ENCODE results near the gene CEP126.

The CEP126 gene

GRCh38 chr11:101974771-101975170 lies 60.0 kb downstream of the CEP126 start (continued):
- no peak for TF ChIP-seq TSHZ1 (tag by site-specific recombination; IDR thresholded peaks at IDR 0.05; ENCODE audit: borderline replicate concordance)
- TF ChIP-seq ZNF548 (tag by site-specific recombination; IDR thresholded peaks at IDR 0.05), result no peak
- no peak for TF ChIP-seq INSM2 (tag by site-specific recombination; IDR thresholded peaks at IDR 0.05)
- no peak for TF ChIP-seq ZNF670 (tag by site-specific recombination; IDR thresholded peaks at IDR 0.05; ENCODE audit: low read depth)
- no peak for TF ChIP-seq ZNF302 (tag by site-specific recombination; IDR thresholded peaks at IDR 0.05; ENCODE audit: low read depth)
- no peak for TF ChIP-seq ZNF223 (tag by site-specific recombination; IDR thresholded peaks at IDR 0.05)
- no peak for TF ChIP-seq ZNF600 (tag by site-specific recombination; IDR thresholded peaks at IDR 0.05)
- no peak for TF ChIP-seq ZNF488 (tag by site-specific recombination; IDR thresholded peaks at IDR 0.05)
- TF ChIP-seq, protein P1, sequence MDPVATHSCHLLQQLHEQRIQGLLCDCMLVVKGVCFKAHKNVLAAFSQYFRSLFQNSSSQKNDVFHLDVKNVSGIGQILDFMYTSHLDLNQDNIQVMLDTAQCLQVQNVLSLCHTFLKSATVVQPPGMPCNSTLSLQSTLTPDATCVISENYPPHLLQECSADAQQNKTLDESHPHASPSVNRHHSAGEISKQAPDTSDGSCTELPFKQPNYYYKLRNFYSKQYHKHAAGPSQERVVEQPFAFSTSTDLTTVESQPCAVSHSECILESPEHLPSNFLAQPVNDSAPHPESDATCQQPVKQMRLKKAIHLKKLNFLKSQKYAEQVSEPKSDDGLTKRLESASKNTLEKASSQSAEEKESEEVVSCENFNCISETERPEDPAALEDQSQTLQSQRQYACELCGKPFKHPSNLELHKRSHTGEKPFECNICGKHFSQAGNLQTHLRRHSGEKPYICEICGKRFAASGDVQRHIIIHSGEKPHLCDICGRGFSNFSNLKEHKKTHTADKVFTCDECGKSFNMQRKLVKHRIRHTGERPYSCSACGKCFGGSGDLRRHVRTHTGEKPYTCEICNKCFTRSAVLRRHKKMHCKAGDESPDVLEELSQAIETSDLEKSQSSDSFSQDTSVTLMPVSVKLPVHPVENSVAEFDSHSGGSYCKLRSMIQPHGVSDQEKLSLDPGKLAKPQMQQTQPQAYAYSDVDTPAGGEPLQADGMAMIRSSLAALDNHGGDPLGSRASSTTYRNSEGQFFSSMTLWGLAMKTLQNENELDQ (tag by site-specific recombination; IDR thresholded peaks at IDR 0.05; ENCODE audit: low read depth), result no peak
- no peak for TF ChIP-seq ZNF596 (tag by site-specific recombination; IDR thresholded peaks at IDR 0.05)
- no peak for TF ChIP-seq SETDB1 (IDR thresholded peaks at IDR 0.05; ENCODE audit: insufficient read length, low read length)

DNA sequence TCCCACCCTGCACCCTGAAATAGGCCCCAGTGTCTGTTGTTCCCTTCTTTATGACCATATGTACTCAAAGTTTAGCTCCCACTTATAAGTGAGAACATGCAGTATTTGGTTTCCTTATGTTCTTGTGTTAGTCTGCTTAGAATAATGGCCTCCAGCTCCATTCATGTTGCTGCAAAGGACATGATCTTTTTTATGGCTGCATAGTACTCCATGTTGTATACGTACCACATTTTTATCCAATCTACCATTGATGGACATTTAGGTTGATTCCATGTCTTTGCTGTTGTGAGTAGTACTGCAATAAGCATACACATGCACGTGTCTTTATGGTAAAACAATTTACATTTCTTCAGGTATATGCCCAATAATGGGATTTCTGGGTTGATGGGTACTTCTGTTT lies 60.9 kb downstream of the CEP126 start:
- ChIA-PET POLR2A (no interaction called here), CTCF (no interaction called here)

More for the DNA sequence above, 60.9 kb downstream of the CEP126 start:
- H3K9me3 ChIP-seq (ENCODE audit: control insufficient read depth, insufficient read depth, low read depth, low read length), result no peaks in the 10 kb centered on the region
- TF ChIP-seq ZNF175 (tag by site-specific recombination; IDR thresholded peaks at IDR 0.05), result no peak
- no peak for TF ChIP-seq ZNF530 (tag by site-specific recombination; IDR thresholded peaks at IDR 0.05; ENCODE audit: low read depth)
- no peak for TF ChIP-seq FEZF1 (tag by site-specific recombination; IDR thresholded peaks at IDR 0.05)
- no peak for TF ChIP-seq ZNF211 (tag by site-specific recombination; IDR thresholded peaks at IDR 0.05; ENCODE audit: low read depth)
- TF ChIP-seq ZNF146 (tag by site-specific recombination; IDR thresholded peaks at IDR 0.05), result peak; percentile 42; the same call in 1 of the 2 replicates
- TF ChIP-seq, protein P2, sequence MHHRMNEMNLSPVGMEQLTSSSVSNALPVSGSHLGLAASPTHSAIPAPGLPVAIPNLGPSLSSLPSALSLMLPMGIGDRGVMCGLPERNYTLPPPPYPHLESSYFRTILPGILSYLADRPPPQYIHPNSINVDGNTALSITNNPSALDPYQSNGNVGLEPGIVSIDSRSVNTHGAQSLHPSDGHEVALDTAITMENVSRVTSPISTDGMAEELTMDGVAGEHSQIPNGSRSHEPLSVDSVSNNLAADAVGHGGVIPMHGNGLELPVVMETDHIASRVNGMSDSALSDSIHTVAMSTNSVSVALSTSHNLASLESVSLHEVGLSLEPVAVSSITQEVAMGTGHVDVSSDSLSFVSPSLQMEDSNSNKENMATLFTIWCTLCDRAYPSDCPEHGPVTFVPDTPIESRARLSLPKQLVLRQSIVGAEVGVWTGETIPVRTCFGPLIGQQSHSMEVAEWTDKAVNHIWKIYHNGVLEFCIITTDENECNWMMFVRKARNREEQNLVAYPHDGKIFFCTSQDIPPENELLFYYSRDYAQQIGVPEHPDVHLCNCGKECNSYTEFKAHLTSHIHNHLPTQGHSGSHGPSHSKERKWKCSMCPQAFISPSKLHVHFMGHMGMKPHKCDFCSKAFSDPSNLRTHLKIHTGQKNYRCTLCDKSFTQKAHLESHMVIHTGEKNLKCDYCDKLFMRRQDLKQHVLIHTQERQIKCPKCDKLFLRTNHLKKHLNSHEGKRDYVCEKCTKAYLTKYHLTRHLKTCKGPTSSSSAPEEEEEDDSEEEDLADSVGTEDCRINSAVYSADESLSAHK (tag by site-specific recombination; IDR thresholded peaks at IDR 0.05), result no peak
- no peak for TF ChIP-seq ZNF423 (tag by site-specific recombination; IDR thresholded peaks at IDR 0.05)
- TF ChIP-seq ZNF416 (tag by site-specific recombination; IDR thresholded peaks at IDR 0.05), result no peak
- no peak overlapping the region for H3K27ac ChIP-seq (ENCODE audit: extremely low read depth, low read depth, low read length)
- H3K4me1 ChIP-seq (ENCODE audit: control insufficient read depth, insufficient read depth, low read length), result no peaks in the 10 kb centered on the region
- H3K36me3 ChIP-seq (ENCODE audit: control insufficient read depth in 2 of 2, insufficient read depth in 1 of 2, low read length in 2 of 2), result no peaks in the 10 kb centered on the region
- H3K4me3 ChIP-seq (ENCODE audit: low read depth, low read length), result no peak overlapping the region

Measured in HEK293 (cell line).